Upper lobe of left lung (tissue), 4 donors: ENCODE data around the gene FUT4.

Source experiments
- EP300 ChIP-seq, 4 donors: sonication (generic); formaldehyde crosslinking; IDR thresholded peaks; one replicate each; pipeline ENCODE4 v1.5.1; 2017; ENCODE audit warnings: antibody characterized with exemption in 4 of 4, control low read depth in 2 of 4
- POLR2A ChIP-seq, 4 donors: fragments of 450-650 bp; IDR thresholded peaks; one replicate each; pipeline ENCODE4 v1.5.1; 2016 to 2017; ENCODE audit warnings: antibody characterized with exemption in 4 of 4, mild to moderate bottlenecking in 2 of 4
- POLR2AphosphoS5 ChIP-seq, 2 donors: sonication (generic); formaldehyde crosslinking; IDR thresholded peaks; one replicate each; pipeline ENCODE4 v1.5.1; 2017; ENCODE audit warnings: antibody characterized with exemption in 2 of 2
- TF ChIP-seq, protein P1 (sequence below), 6 experiments: fragments of 450-650 bp in 4 of 6; fragments of 200-600 bp in 2 of 6; sonication (generic) in 2 of 6; IDR thresholded peaks; one replicate each; pipeline ENCODE4 v1.5.1; 2016 to 2019; ENCODE audit warnings: antibody characterized with exemption in 6 of 6

GRCh38 chr11:94528551-94528950 lies 15.2 kb upstream of the FUT4 start:
- TF ChIP-seq, protein P1, sequence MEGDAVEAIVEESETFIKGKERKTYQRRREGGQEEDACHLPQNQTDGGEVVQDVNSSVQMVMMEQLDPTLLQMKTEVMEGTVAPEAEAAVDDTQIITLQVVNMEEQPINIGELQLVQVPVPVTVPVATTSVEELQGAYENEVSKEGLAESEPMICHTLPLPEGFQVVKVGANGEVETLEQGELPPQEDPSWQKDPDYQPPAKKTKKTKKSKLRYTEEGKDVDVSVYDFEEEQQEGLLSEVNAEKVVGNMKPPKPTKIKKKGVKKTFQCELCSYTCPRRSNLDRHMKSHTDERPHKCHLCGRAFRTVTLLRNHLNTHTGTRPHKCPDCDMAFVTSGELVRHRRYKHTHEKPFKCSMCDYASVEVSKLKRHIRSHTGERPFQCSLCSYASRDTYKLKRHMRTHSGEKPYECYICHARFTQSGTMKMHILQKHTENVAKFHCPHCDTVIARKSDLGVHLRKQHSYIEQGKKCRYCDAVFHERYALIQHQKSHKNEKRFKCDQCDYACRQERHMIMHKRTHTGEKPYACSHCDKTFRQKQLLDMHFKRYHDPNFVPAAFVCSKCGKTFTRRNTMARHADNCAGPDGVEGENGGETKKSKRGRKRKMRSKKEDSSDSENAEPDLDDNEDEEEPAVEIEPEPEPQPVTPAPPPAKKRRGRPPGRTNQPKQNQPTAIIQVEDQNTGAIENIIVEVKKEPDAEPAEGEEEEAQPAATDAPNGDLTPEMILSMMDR (IDR thresholded peaks at IDR 0.05): no peak
- no peak for TF ChIP-seq POLR2A (IDR thresholded peaks at IDR 0.05)
- no peak for TF ChIP-seq POLR2AphosphoS5 (IDR thresholded peaks at IDR 0.05)
- TF ChIP-seq EP300 (IDR thresholded peaks at IDR 0.05): no peak
